ENCODE measurements around the gene UFSP2.

DNA sequence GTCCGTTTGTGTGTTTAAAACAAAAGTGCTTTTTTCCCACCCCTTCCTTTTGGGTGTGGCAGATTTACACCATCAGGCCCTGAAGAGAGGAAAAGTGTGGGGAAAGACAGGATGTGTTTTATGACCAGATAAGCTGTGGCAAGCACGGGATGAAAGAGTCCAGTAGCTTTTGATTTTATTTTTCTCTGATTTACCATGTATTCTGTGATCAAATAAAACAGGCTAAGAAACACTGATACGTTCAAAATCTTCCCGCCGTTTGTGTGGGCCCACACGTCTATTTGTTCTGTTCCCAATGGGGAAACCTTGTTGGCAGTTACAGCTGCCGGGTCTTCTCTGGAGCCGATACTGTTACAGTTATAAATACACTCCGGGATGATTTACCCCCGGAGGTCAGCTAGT is 40.8 kb downstream of the UFSP2 start:
- no peak for TF ChIP-seq EZH2 (IDR thresholded peaks at IDR 0.05)
- TF ChIP-seq POLR2AphosphoS5 (IDR thresholded peaks at IDR 0.05; ENCODE audit: borderline replicate concordance, low read depth, low read length): no peak
